ENCODE data around the gene MME.

MME gene

DNA sequence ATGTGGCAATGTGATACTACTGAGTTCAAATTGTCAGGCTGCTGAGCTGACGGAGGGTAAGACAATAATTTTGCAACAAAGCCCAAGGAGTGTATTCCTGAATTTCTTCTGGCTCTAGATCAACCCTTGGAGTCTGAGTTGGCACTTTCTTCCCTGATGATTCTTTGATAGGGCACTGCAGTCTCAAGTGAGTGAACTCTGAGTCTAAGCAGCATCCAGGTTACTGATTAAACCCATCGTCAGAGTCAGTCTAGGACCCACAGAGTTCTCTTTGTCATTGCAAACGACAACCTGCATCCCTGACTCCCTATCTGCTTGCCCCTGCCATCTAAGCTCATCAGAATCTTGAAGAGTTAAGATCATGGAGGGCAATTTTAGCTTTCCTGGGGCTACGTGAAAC lies 58.6 kb downstream of the MME start:
- no peaks in the 10 kb centered on the region for H3K9me3 ChIP-seq (replicated peaks in 1 of 2; ENCODE audit: control insufficient read depth in 2 of 2, insufficient read depth in 1 of 2, low read depth in 1 of 2, low read length in 2 of 2)
- no peaks in the 10 kb centered on the region for H3K27me3 ChIP-seq (ENCODE audit: control insufficient read depth in 3 of 3, insufficient read depth in 3 of 3, low read depth in 1 of 3, low read length in 3 of 3)
- no peak overlapping the region for H2BK15ac ChIP-seq (ENCODE audit: low read length)
- H3K4me3 ChIP-seq (ENCODE audit: low read length in 2 of 2): no peak overlapping the region
- no peak for DNase-seq (ENCODE audit: low spot score)
- H3K9ac ChIP-seq (ENCODE audit: low read depth, low read length, poor library complexity): no peak overlapping the region
- H3K23ac ChIP-seq (ENCODE audit: low read depth, low read length, poor library complexity): no peak overlapping the region
- H3K18ac ChIP-seq (ENCODE audit: low read length): no peak overlapping the region
- no CpG with 5 or more reads among the region's 4 CpGs for WGBS, 2 donors (ENCODE audit: extremely low coverage in 2 of 2, insufficient read length in 2 of 2, insufficient replicate concordance in 1 of 2)
- H3K14ac ChIP-seq (ENCODE audit: low read length): no peak overlapping the region
- H2AFZ ChIP-seq (ENCODE audit: low read length): no peak overlapping the region
- H3K27ac ChIP-seq (replicated peaks; ENCODE audit: low read length): no peak overlapping the region
- no peaks in the 10 kb centered on the region for H3K79me1 ChIP-seq (ENCODE audit: low read depth, low read length)
- H3K4me2 ChIP-seq (ENCODE audit: insufficient read depth, low read length, poor library complexity, severe bottlenecking): no peak overlapping the region
- H3K4ac ChIP-seq (ENCODE audit: low read length): no peak overlapping the region
- no peaks in the 10 kb centered on the region for H3K4me1 ChIP-seq (ENCODE audit: control insufficient read depth in 2 of 2, insufficient read depth in 1 of 2, low read depth in 1 of 2, low read length in 2 of 2)
- H4K91ac ChIP-seq (ENCODE audit: low read depth, low read length, poor library complexity): no peak overlapping the region
- no peak overlapping the region for H2BK5ac ChIP-seq (ENCODE audit: low read length)
- H4K8ac ChIP-seq (ENCODE audit: low read depth, low read length): no peak overlapping the region
- no peak overlapping the region for H2BK12ac ChIP-seq (ENCODE audit: low read length)
- H2AK5ac ChIP-seq (ENCODE audit: low read depth, low read length): no peak overlapping the region
- no peaks in the 10 kb centered on the region for H3K36me3 ChIP-seq (replicated peaks in 1 of 2; ENCODE audit: control insufficient read depth in 2 of 2, insufficient read depth in 2 of 2, low read length in 2 of 2)
- no peak overlapping the region for H2BK120ac ChIP-seq (ENCODE audit: low read depth, low read length)

DNA sequence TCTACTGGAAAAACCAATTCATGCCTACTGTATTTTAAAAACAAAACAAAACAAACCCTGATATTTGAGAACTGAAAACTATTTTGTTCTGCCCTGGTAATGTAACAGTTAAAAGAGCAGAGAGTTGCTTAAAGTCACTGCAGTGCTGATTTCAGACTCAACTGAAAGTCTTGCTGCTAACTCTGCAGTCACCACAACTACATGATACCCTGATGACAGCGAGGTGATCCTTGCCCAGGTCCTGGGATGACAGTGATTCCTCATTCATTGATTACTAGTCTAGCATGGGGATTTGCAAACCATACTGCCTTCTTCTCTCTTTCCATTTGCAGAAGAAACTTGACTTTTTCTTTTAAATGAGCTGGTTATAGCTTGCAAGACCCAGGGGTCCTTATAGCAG lies 67.5 kb downstream of the MME start:
- no peak overlapping the region for H2BK12ac ChIP-seq (ENCODE audit: low read length)
- no peak overlapping the region for H3K18ac ChIP-seq (ENCODE audit: low read length)
- no CpG with 5 or more reads among the region's 1 CpG for WGBS, 2 donors (ENCODE audit: extremely low coverage in 2 of 2, insufficient read length in 2 of 2, insufficient replicate concordance in 1 of 2)
- no peaks in the 10 kb centered on the region for H3K4me1 ChIP-seq (ENCODE audit: control insufficient read depth in 2 of 2, insufficient read depth in 1 of 2, low read depth in 1 of 2, low read length in 2 of 2)
- no peak overlapping the region for H3K4me3 ChIP-seq (ENCODE audit: low read length in 2 of 2)
- no peak overlapping the region for H3K9ac ChIP-seq (ENCODE audit: low read depth, low read length, poor library complexity)
- no peak overlapping the region for H3K14ac ChIP-seq (ENCODE audit: low read length)
- H2BK15ac ChIP-seq (ENCODE audit: low read length): no peak overlapping the region
- H3K27ac ChIP-seq (replicated peaks; ENCODE audit: low read length): no peak overlapping the region
- H3K4ac ChIP-seq (ENCODE audit: low read length): no peak overlapping the region
- H2AK5ac ChIP-seq (ENCODE audit: low read depth, low read length): no peak overlapping the region
- no peaks in the 10 kb centered on the region for H3K79me1 ChIP-seq (ENCODE audit: low read depth, low read length)
- no peak overlapping the region for H4K8ac ChIP-seq (ENCODE audit: low read depth, low read length)
- no peak overlapping the region for H2AFZ ChIP-seq (ENCODE audit: low read length)
- H4K91ac ChIP-seq (ENCODE audit: low read depth, low read length, poor library complexity): no peak overlapping the region
- no peak overlapping the region for H3K23ac ChIP-seq (ENCODE audit: low read depth, low read length, poor library complexity)
- H3K36me3 ChIP-seq (replicated peaks in 1 of 2; ENCODE audit: control insufficient read depth in 2 of 2, insufficient read depth in 2 of 2, low read length in 2 of 2): no peaks in the 10 kb centered on the region
- no peak overlapping the region for H3K4me2 ChIP-seq (ENCODE audit: insufficient read depth, low read length, poor library complexity, severe bottlenecking)
- no peak for DNase-seq (ENCODE audit: low spot score)
- H2BK5ac ChIP-seq (ENCODE audit: low read length): no peak overlapping the region
- no peaks in the 10 kb centered on the region for H3K27me3 ChIP-seq (ENCODE audit: control insufficient read depth in 3 of 3, insufficient read depth in 3 of 3, low read depth in 1 of 3, low read length in 3 of 3)
- no peaks in the 10 kb centered on the region for H3K9me3 ChIP-seq (replicated peaks in 1 of 2; ENCODE audit: control insufficient read depth in 2 of 2, insufficient read depth in 1 of 2, low read depth in 1 of 2, low read length in 2 of 2)
- H2BK120ac ChIP-seq (ENCODE audit: low read depth, low read length): no peak overlapping the region

DNA sequence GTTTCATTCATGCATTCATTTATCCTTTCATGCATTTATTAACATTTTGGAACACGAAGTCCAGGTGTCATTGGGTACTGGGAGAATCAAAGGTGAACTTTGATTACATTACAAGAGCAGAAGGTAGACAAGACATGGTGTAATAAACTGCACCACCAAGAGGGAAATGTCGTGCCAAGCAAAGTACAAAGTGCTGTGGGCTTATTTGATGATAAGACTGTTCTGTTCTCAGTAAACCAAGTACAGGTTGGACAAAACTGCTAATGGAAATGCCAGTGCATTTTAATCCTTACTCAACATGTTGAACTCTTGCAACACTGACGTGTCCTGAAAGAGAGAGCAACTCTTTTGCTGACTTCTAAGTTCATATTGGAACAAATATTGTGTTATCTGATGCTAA lies 69.4 kb downstream of the MME start:
- H3K36me3 ChIP-seq (replicated peaks in 1 of 2; ENCODE audit: control insufficient read depth in 2 of 2, insufficient read depth in 2 of 2, low read length in 2 of 2): no peaks in the 10 kb centered on the region
- H3K14ac ChIP-seq (ENCODE audit: low read length): no peak overlapping the region
- no peak overlapping the region for H4K8ac ChIP-seq (ENCODE audit: low read depth, low read length)
- H3K27me3 ChIP-seq (ENCODE audit: control insufficient read depth in 3 of 3, insufficient read depth in 3 of 3, low read depth in 1 of 3, low read length in 3 of 3): no peaks in the 10 kb centered on the region
- no peak overlapping the region for H3K4me2 ChIP-seq (ENCODE audit: insufficient read depth, low read length, poor library complexity, severe bottlenecking)
- H3K27ac ChIP-seq (replicated peaks; ENCODE audit: low read length): no peak overlapping the region
- H3K9ac ChIP-seq (ENCODE audit: low read depth, low read length, poor library complexity): no peak overlapping the region
- no CpG with 5 or more reads among the region's 3 CpGs for WGBS, 2 donors (ENCODE audit: extremely low coverage in 2 of 2, insufficient read length in 2 of 2, insufficient replicate concordance in 1 of 2)
- H3K4ac ChIP-seq (ENCODE audit: low read length): no peak overlapping the region
- H3K79me1 ChIP-seq (ENCODE audit: low read depth, low read length): no peaks in the 10 kb centered on the region
- no peak overlapping the region for H3K4me3 ChIP-seq (ENCODE audit: low read length in 2 of 2)
- H2BK15ac ChIP-seq (ENCODE audit: low read length): no peak overlapping the region
- no peak for DNase-seq (ENCODE audit: low spot score)
- no peak overlapping the region for H2AK5ac ChIP-seq (ENCODE audit: low read depth, low read length)
- H2BK12ac ChIP-seq (ENCODE audit: low read length): no peak overlapping the region
- H3K23ac ChIP-seq (ENCODE audit: low read depth, low read length, poor library complexity): no peak overlapping the region
- H2BK5ac ChIP-seq (ENCODE audit: low read length): no peak overlapping the region
- no peak overlapping the region for H2BK120ac ChIP-seq (ENCODE audit: low read depth, low read length)
- no peak overlapping the region for H3K18ac ChIP-seq (ENCODE audit: low read length)
- H2AFZ ChIP-seq (ENCODE audit: low read length): no peak overlapping the region
- H3K9me3 ChIP-seq (replicated peaks in 1 of 2; ENCODE audit: control insufficient read depth in 2 of 2, insufficient read depth in 1 of 2, low read depth in 1 of 2, low read length in 2 of 2): no peaks in the 10 kb centered on the region
- H3K4me1 ChIP-seq (ENCODE audit: control insufficient read depth in 2 of 2, insufficient read depth in 1 of 2, low read depth in 1 of 2, low read length in 2 of 2): no peaks in the 10 kb centered on the region
- H4K91ac ChIP-seq (ENCODE audit: low read depth, low read length, poor library complexity): no peak overlapping the region

GRCh38 chr3:155153242-155154186 lies 73.4 kb downstream of the MME start:
- WGBS, 2 donors (ENCODE audit: extremely low coverage in 2 of 2, insufficient read length in 2 of 2, insufficient replicate concordance in 1 of 2): no CpG with 5 or more reads among the region's 6 CpGs
- H3K18ac ChIP-seq (ENCODE audit: low read length): no peak overlapping the region
- H2AFZ ChIP-seq (ENCODE audit: low read length): no peak overlapping the region
- DNase-seq (ENCODE audit: low spot score): no peak
- H4K8ac ChIP-seq (ENCODE audit: low read depth, low read length): no peak overlapping the region
- no peak overlapping the region for H2BK15ac ChIP-seq (ENCODE audit: low read length)
- no peak overlapping the region for H2BK12ac ChIP-seq (ENCODE audit: low read length)
- H2BK5ac ChIP-seq (ENCODE audit: low read length): no peak overlapping the region
- H3K4ac ChIP-seq (ENCODE audit: low read length): no peak overlapping the region
- no peaks in the 10 kb centered on the region for H3K9me3 ChIP-seq (replicated peaks in 1 of 2; ENCODE audit: control insufficient read depth in 2 of 2, insufficient read depth in 1 of 2, low read depth in 1 of 2, low read length in 2 of 2)
- no peaks in the 10 kb centered on the region for H3K27me3 ChIP-seq (ENCODE audit: control insufficient read depth in 3 of 3, insufficient read depth in 3 of 3, low read depth in 1 of 3, low read length in 3 of 3)
- no peaks in the 10 kb centered on the region for H3K36me3 ChIP-seq (replicated peaks in 1 of 2; ENCODE audit: control insufficient read depth in 2 of 2, insufficient read depth in 2 of 2, low read length in 2 of 2)
- H3K9ac ChIP-seq (ENCODE audit: low read depth, low read length, poor library complexity): no peak overlapping the region
- H3K23ac ChIP-seq (ENCODE audit: low read depth, low read length, poor library complexity): no peak overlapping the region
- H3K4me3 ChIP-seq (ENCODE audit: low read length in 2 of 2): no peak overlapping the region
- H3K79me1 ChIP-seq (ENCODE audit: low read depth, low read length): no peaks in the 10 kb centered on the region
- no peak overlapping the region for H3K27ac ChIP-seq (replicated peaks; ENCODE audit: low read length)
- H4K91ac ChIP-seq (ENCODE audit: low read depth, low read length, poor library complexity): no peak overlapping the region
- no peak overlapping the region for H2AK5ac ChIP-seq (ENCODE audit: low read depth, low read length)
- no peaks in the 10 kb centered on the region for H3K4me1 ChIP-seq (ENCODE audit: control insufficient read depth in 2 of 2, insufficient read depth in 1 of 2, low read depth in 1 of 2, low read length in 2 of 2)
- H3K14ac ChIP-seq (ENCODE audit: low read length): no peak overlapping the region
- H2BK120ac ChIP-seq (ENCODE audit: low read depth, low read length): no peak overlapping the region
- H3K4me2 ChIP-seq (ENCODE audit: insufficient read depth, low read length, poor library complexity, severe bottlenecking): no peak overlapping the region
